DOHH2 (cell line): Measurements from ENCODE around the gene CDKN2B-AS1.

Source experiments
- CTCF ChIP-seq: fragments of 200-600 bp; sonication (generic); IDR thresholded peaks from one replicate; pipeline ENCODE4 v1.5.1; 2014; ENCODE audit warnings: antibody characterized with exemption, mild to moderate bottlenecking, low read depth, low read length; ENCODE audit not compliant: poor library complexity, severe bottlenecking
- EZH2phosphoT487 ChIP-seq: fragments of 200-600 bp; sonication (generic); IDR thresholded peaks from 2 replicates; pipeline ENCODE4 v1.6.1; 2017; ENCODE audit warnings: borderline replicate concordance, mild to moderate bottlenecking, antibody characterized with exemption, low read length, moderate library complexity, mixed read lengths

GRCh38 chr9:22148876-22149637, 154.5 kb downstream of the CDKN2B-AS1 start:
- TF ChIP-seq CTCF (no peak), EZH2phosphoT487 (no peak)
